ENCODE data around the gene MTNR1A.
"Not testable (repeated sequence)": the region's sequence is repeated elsewhere in the genome, so short reads cannot be mapped to it uniquely, and the experiment has no call there.

The MTNR1A gene

GRCh38 chr4:186563761-186564160 is 8.4 kb upstream of the MTNR1A start:
- in situ Hi-C loops (cut with MboI; ENCODE audit: low sequenced_read_pairs) = no loop called here

GRCh38 chr4:186561748-186562147 is 6.4 kb upstream of the MTNR1A start:
- in situ Hi-C loops (cut with MboI; ENCODE audit: low sequenced_read_pairs) = no loop called here

GRCh38 chr4:186560647-186561046 is 5.3 kb upstream of the MTNR1A start:
- in situ Hi-C loops (cut with MboI; ENCODE audit: low sequenced_read_pairs) = no loop called here

DNA sequence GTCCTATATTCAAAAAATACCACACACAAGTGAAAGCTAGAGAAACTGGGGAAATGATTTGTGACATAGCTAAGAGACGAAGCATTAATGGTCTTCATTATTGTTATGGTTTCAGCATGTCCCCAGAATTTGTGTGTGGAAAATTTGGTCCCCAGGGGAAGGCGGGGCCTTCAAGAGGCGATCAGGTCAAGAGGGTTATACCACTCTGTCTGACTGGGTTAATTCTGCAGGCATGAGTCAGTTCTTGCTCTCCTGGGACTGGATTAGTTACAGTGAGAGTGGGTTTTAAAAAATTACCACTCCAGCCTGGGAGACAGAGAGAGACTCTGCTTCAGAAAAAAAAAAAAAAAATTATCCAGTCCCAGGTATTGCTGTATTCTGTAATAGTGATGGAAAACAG is 2.1 kb upstream of the MTNR1A start:
- in situ Hi-C loops (cut with MboI; ENCODE audit: low sequenced_read_pairs) = no loop called here

- in situ Hi-C loops (cut with MboI; ENCODE audit: low sequenced_read_pairs) = no loop called here
These were observed 1.7 kb upstream of the MTNR1A start for GRCh38 chr4:186557061-186557460.

DNA sequence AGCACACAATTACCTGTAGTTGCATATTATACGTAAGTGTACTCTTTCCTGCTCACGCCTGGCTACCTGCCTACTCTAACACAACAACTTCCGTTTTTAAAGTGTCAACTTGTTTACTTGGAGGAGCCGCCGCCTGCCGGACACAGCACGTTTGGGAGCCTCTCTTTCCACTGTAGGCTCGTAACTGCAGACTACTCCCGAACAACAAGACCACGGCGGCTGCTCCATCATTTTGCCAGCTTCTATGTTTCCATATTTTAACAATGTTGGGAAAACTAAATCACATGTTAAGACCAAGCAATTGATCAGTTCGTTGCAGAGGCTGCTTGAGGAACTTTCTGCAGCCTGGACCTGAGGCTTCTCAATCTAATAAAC is 841 bp downstream of the MTNR1A start:
- in situ Hi-C loops (cut with MboI; ENCODE audit: low sequenced_read_pairs) = no loop called here

DNA sequence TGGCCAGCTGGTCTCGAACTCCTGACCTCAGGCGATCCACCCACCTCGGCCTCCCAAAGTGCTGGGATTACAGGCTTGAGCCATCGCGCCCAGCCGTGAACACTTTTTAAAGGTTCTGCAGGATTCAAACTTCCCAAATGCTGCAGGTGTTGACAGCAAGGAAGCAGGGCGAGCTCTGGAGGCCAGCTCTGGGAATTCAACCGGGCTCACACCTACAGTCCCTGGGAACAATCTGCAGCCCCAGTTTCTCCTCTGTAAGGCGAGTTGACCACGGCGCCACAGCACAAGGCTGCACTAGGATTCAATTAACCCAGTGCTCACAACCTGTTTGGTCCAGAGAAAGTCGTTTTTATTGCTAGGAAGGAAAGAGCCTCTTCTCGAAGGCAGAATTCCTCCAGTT is 1.6 kb downstream of the MTNR1A start:
- in situ Hi-C loops (cut with MboI; ENCODE audit: low sequenced_read_pairs) = no loop called here

DNA sequence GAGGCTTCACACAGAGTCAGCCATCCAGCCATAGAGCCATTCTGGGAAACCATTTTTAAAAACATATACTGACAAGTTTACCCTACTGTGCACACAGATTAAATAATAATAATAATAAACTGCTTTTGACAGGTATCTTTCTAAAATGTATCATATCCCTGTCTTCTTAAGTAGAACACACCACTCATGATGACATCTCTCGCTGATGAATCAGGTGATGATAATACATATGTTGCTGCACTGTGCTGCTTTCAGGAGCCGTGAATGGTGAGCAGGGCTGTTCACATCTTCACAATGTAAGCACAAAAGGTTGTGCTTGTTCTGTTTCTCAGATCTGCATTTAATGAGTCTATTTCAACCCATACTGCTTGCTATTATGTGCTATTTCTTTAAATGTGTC is 3.5 kb downstream of the MTNR1A start:
- in situ Hi-C loops (cut with MboI; ENCODE audit: low sequenced_read_pairs) = no loop called here

DNA sequence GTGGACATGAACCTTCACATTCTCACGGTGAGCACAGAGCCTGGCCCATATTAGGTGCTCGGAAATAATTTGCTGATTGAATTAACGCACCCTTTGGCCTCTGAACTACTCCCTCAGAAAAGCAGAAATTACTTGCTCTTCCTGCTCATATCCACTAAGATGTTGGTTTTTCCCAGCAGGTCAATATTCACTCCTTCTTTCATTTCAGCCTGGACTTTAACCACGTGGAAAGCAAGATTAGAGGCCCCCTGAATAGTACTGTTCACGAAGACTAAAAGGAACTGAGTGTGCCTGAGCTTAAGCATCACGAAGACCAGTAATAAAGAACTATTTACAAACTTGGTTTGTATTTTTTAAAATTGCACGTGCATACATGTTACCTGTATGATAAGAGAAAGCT is 9.9 kb downstream of the MTNR1A start:
- in situ Hi-C loops (cut with MboI; ENCODE audit: low sequenced_read_pairs) = no loop called here

- in situ Hi-C loops (cut with MboI; ENCODE audit: low sequenced_read_pairs) = no loop called here
These were observed 12.2 kb downstream of the MTNR1A start for GRCh38 chr4:186543206-186543605.

DNA sequence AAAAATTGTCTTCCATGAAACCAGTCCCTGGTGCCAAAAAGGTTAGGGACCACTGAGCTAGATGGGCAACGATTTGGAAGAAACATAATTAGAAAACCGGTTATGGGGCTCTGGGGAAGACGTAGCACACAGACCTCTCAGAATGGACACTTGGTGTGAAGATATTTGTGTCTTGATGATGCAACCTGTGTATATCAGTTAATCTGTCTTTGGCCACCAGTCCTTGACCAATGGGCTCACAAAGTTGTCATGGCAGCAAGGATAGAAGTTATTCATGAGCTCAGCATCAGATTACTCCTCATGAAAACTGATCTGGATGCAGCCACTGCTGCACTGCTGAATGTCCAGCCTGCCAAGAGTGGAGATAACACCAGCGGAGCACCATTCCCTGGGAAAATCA is 13.6 kb downstream of the MTNR1A start:
- in situ Hi-C loops (cut with MboI; ENCODE audit: low sequenced_read_pairs) = no loop called here

- in situ Hi-C loops (cut with MboI; ENCODE audit: low sequenced_read_pairs) = no loop called here
These were observed 17.4 kb downstream of the MTNR1A start for GRCh38 chr4:186537843-186538521.

- in situ Hi-C loops (cut with MboI; ENCODE audit: low sequenced_read_pairs) = no loop called here
These were observed 19.1 kb downstream of the MTNR1A start for GRCh38 chr4:186536285-186536684.

DNA sequence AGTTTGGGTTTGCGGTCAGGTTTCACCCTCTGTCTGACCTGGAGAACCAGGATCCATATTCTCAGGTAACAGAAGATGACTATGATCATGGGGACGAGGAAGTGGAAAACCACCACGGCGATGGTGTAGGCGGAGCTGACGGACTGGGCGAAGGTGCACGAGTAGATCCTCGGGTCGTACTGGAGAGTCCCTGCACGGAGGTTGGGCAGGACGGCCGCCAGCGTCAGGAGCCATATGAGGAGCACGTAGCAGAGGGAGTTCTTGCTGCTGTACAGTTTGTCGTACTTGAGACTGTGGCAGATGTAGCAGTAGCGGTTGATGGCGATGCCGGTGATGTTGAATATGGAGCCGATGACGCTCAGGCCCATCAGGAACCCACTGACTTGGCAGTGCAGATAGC is 21.3 kb downstream of the MTNR1A start:
- in situ Hi-C loops (cut with MboI; ENCODE audit: low sequenced_read_pairs) = no loop called here

DNA sequence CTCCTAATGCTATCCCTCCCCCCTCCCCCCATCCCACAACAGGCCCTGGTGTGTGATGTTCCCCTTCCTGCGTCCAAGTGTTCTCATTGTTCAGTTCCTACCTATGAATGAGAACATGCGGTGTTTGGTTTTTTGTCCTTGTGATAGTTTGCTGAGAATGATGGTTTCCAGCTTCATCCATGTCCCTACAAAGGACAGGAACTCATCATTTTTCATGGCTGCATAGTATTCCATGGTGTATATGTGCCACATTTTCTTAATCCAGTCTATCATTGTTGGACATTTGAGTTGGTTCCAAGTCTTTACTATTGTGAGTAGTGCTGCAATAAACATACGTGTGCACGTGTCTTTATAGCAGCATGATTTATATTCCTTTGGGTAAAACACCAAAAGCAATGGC is 31.4 kb downstream of the MTNR1A start:
- in situ Hi-C loops (cut with MboI; ENCODE audit: low sequenced_read_pairs) = not testable (repeated sequence)

- in situ Hi-C loops (cut with MboI; ENCODE audit: low sequenced_read_pairs) = no loop called here
These were observed 39.1 kb downstream of the MTNR1A start for GRCh38 chr4:186516287-186516686.

DNA sequence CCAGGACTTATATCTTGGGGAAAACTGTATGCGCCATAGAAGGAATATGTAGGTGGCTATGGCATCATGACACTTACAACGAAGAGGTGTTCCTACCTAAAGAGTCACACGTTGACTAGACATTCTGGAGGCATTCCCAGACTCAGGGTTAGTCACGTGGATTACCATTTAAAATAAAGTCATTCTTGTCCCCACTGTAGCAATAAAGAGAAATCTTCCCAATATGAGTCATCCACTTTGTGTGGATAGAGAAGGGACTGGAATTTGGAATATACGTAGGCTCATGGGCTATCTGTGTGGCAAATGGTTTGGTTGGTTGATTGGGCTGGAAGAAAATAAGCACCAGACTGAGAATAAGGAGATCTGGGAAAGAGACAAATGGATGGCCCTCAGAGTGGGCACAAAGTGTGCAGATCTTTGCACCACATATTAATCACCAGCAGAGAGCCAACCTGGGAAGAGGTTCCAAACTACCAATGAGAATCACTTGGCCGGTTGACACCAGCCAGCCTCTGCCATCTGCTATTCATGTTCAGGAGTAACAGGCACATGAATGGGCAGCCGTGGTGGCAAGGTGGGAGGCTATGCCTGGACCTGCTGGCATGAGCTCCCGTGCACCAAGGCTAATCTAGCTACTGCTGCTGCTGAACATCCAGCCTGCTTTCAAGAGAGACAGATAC is 41.0 kb downstream of the MTNR1A start:
- in situ Hi-C loops (cut with MboI; ENCODE audit: low sequenced_read_pairs) = no loop called here

- in situ Hi-C loops (cut with MboI; ENCODE audit: low sequenced_read_pairs) = not testable (repeated sequence)
These were observed 50.6 kb downstream of the MTNR1A start for GRCh38 chr4:186504771-186505170.

DNA sequence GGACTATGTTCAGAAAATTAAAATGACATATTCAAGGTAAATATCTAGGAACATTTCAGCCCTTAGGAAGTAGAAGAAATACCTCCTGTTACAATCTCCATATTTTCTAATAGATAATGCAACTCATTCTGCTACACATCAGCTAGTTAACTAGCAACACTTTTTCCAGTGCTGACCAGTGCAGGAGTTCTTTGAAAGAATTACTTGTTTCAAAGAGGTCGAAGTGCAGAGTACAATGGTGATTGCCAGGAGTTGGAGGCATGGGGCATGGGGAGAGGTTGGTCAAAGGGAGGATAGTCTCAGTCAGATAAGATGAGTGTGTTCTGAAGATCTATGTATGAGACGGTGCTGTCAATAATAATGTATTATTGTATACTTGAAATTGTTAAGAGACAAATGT is 53.1 kb downstream of the MTNR1A start:
- in situ Hi-C loops (cut with MboI; ENCODE audit: low sequenced_read_pairs) = no loop called here

- in situ Hi-C loops (cut with MboI; ENCODE audit: low sequenced_read_pairs) = no loop called here
These were observed 53.8 kb downstream of the MTNR1A start for GRCh38 chr4:186501554-186501953.

GRCh38 chr4:186500721-186501304 is 54.6 kb downstream of the MTNR1A start:
- in situ Hi-C loops (cut with MboI; ENCODE audit: low sequenced_read_pairs) = no loop called here

DNA sequence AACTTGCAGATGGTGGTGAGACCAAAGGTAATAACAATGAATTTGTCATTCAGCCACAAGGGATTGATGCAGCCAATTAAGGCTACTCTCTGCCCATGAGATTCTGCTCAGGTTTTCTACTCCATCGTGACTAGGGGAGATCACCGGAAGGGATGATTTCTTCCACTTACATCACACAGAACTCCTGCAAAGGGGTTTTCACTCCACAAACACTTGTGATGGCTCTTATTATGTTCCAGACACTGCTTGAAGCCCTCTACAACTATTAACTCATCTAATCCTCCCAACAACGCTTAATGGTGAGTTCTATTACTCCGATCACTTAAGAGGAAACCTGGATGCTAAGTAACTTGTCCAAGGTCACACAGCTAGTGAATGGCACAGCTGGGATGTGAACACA is 55.9 kb downstream of the MTNR1A start:
- in situ Hi-C loops (cut with MboI; ENCODE audit: low sequenced_read_pairs) = no loop called here
